DND-41 (cell line): ENCODE measurements around the gene PLEKHA5.

Experiments
- ATAC-seq: fragments of 200-7000 bp; cut with Tn5 transposase; 3 replicates; pipeline ENCODE4 v1.9.1; 2021; ENCODE audit warnings: low read depth; ENCODE audit not compliant: insufficient read depth
- DNase-seq: peaks from one replicate; pipeline ENCODE4 v3.0.0-alpha.2; 2020
- H2AFZ ChIP-seq: 2 replicates; pipeline ENCODE4 v1.6.0; 2012; ENCODE audit warnings: low read depth, low read length
- H3K27ac ChIP-seq: 2 replicates; pipeline ENCODE4 v1.5.1; 2012; ENCODE audit warnings: low read length, inconsistent platforms
- H3K27me3 ChIP-seq: fragments of 200-600 bp; sonication (generic); 2 replicates; pipeline ENCODE4 v1.6.0; 2012; ENCODE audit warnings: low read length, mild to moderate bottlenecking, inconsistent platforms; ENCODE audit not compliant: insufficient read depth, poor library complexity
- H3K36me3 ChIP-seq: 2 replicates; pipeline ENCODE4 v1.5.1; 2012; ENCODE audit warnings: low read length, inconsistent platforms; ENCODE audit not compliant: insufficient read depth
- H3K4me1 ChIP-seq: 2 replicates; pipeline ENCODE4 v1.5.1; 2012; ENCODE audit warnings: mild to moderate bottlenecking, low read length; ENCODE audit not compliant: insufficient read depth
- H3K4me2 ChIP-seq: 2 replicates; pipeline ENCODE4 v1.6.0; 2012; ENCODE audit warnings: mild to moderate bottlenecking, moderate library complexity, low read length, inconsistent platforms; ENCODE audit not compliant: insufficient read depth
- H3K4me3 ChIP-seq, 2 experiments: fragments of 200-600 bp in 1 of 2; shearing (Covaris generic) in 1 of 2; 2 replicates each; pipeline ENCODE4 v1.5.1; 2012 to 2016; ENCODE audit warnings: inconsistent platforms in 2 of 2, low read length in 2 of 2, mild to moderate bottlenecking in 2 of 2, low read depth in 1 of 2, moderate library complexity in 1 of 2
- H3K79me2 ChIP-seq: 2 replicates; pipeline ENCODE4 v1.6.0; 2012; ENCODE audit warnings: low read length, inconsistent platforms; ENCODE audit not compliant: insufficient read depth
- H3K9ac ChIP-seq: 2 replicates; pipeline ENCODE4 v1.6.0; 2012; ENCODE audit warnings: low read depth, mild to moderate bottlenecking, inconsistent platforms, low read length, moderate library complexity
- H3K9me3 ChIP-seq: 2 replicates; pipeline ENCODE4 v1.5.1; 2012; ENCODE audit warnings: low read length, moderate library complexity, mild to moderate bottlenecking, inconsistent platforms; ENCODE audit not compliant: insufficient read depth, severe bottlenecking
- H4K20me1 ChIP-seq: 2 replicates; pipeline ENCODE4 v1.6.0; 2012; ENCODE audit warnings: low read length; ENCODE audit not compliant: insufficient read depth
- CTCF ChIP-seq: IDR thresholded peaks from 2 replicates; pipeline ENCODE4 v1.5.1; 2012; ENCODE audit warnings: borderline replicate concordance, low read length, moderate library complexity, mild to moderate bottlenecking; ENCODE audit not compliant: poor library complexity, severe bottlenecking; ENCODE audit errors: extremely low read depth
- EZH2 ChIP-seq: IDR thresholded peaks from 3 replicates; pipeline ENCODE4 v1.6.1; 2012; ENCODE audit warnings: borderline replicate concordance, low read depth, mild to moderate bottlenecking, moderate library complexity, low read length, inconsistent platforms; ENCODE audit not compliant: severe bottlenecking

The PLEKHA5 gene

GRCh38 chr12:19119440-19119839 lies 10.1 kb upstream of the PLEKHA5 start:
- H3K9ac ChIP-seq = no peak overlapping the region
- no peaks in the 10 kb centered on the region for H3K36me3 ChIP-seq
- no peak overlapping the region for H3K27ac ChIP-seq
- TF ChIP-seq CTCF (no peak), EZH2 (no peak)
- H3K4me2 ChIP-seq = no peak overlapping the region
- no peak overlapping the region for H2AFZ ChIP-seq
- H3K27me3 ChIP-seq = peaks cover 10% of the 10 kb centered on the region
- H4K20me1 ChIP-seq = no peaks in the 10 kb centered on the region
- no peaks in the 10 kb centered on the region for H3K79me2 ChIP-seq
- H3K4me1 ChIP-seq = no peaks in the 10 kb centered on the region
- H3K9me3 ChIP-seq = no peaks in the 10 kb centered on the region
- H3K4me3 ChIP-seq = no peak overlapping the region
- DNase-seq (no peak), ATAC-seq (no peak)

- Histone ChIP-seq H2AFZ (no peak overlapping the region), H3K36me3 (no peaks in the 10 kb centered on the region), H3K27ac (no peak overlapping the region), H3K4me1 (no peaks in the 10 kb centered on the region), H3K9me3 (no peaks in the 10 kb centered on the region), H3K4me3 (no peak overlapping the region), H3K9ac (no peak overlapping the region), H3K79me2 (no peaks in the 10 kb centered on the region), H3K27me3 (peaks cover 10% of the 10 kb centered on the region), H4K20me1 (no peaks in the 10 kb centered on the region), H3K4me2 (no peak overlapping the region)
- no peak for ATAC-seq
- DNase-seq = no peak
- no peak for TF ChIP-seq EZH2
- no peak for TF ChIP-seq CTCF
These were observed 8.7 kb upstream of the PLEKHA5 start for GRCh38 chr12:19120795-19121194.

GRCh38 chr12:19121449-19122018 lies 8.0 kb upstream of the PLEKHA5 start:
- H3K9me3 ChIP-seq = no peaks in the 10 kb centered on the region
- H3K4me2 ChIP-seq = no peak overlapping the region
- no peak overlapping the region for H2AFZ ChIP-seq
- ATAC-seq = no peak
- H3K79me2 ChIP-seq = no peaks in the 10 kb centered on the region
- no peak overlapping the region for H3K27ac ChIP-seq
- H3K4me3 ChIP-seq = no peak overlapping the region
- H3K36me3 ChIP-seq = no peaks in the 10 kb centered on the region
- H3K27me3 ChIP-seq = peaks cover 10% of the 10 kb centered on the region
- H3K9ac ChIP-seq = no peak overlapping the region
- no peaks in the 10 kb centered on the region for H4K20me1 ChIP-seq
- H3K4me1 ChIP-seq = no peaks in the 10 kb centered on the region
- TF ChIP-seq EZH2 (no peak), CTCF (no peak)
- no peak for DNase-seq
